CD4-positive, alpha-beta T cell treated with Interleukin-6 at 100 ng/mL for 8 hours (primary cell): Measurements from ENCODE around the gene C1S.
"Not testable (repeated sequence)": the region's sequence is repeated elsewhere in the genome, so short reads cannot be mapped to it uniquely, and the experiment has no call there.

Experiments used
- DNase-seq: peaks from one replicate; pipeline ENCODE4 v3.0.0-alpha.2; 2020; ENCODE audit warnings: mixed read lengths, low spot score

The C1S gene

DNA sequence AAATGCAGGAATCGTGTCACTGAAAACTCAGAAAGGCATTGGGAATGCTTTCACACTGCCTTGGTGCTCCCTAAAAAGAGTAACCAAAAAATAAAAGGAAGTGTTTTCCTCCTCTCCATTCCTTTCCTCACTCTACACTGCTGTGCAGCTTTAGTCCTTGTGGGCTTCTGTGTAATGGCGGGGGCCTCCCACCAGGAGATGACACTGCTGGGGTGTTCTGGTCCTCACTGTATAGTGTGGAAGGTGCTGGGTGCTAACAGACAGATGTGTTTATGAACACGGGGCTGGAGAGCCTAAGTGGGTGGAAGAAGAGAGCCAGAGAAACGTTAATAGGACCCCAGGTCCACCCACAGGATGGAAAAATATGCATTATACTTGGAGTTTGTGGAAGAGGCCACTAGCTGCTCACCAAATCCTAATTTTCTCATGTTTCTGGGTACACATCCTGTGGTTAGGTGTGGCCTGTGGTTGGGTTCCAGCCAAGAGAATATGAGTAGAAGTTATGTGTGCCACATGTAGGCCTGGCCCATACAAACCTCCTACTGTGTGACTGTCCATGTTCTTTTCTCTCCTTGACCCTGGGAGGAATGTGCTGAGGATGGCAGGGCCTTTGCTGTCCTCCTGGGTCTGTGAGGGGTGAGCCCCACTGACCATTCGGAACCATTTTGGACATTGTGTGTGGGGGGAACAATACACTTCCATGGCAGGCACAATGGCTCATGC, 14.0 kb upstream of the C1S start:
- DNase-seq, result no peak

GRCh38 chr12:7047306-7047705, 13.2 kb upstream of the C1S start:
- DNase-seq, result no peak

DNA sequence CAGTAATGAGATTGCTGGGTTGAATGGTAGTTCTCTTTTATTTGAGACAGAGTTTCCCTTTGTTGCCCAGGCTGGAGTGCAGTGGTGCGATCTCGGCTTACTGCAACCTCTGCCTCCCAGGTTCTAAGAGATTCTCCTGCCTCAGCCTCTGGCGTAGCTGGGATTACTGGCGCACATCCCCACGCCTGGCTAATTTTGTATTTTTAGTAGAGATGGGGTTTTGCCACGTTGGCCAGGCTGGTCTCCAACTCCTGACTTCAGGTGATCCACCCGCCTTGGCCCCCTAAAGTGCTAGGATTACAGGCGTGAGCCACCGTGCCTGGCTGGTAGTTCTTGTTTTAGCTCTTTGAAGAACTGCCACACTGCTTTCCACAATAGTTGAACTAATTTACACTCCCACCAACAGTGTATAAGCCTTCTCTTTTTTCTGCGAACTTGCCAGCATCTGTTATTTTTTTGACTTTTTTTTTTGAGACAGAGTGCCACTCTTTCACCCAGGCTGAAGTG, 11.0 kb upstream of the C1S start:
- DNase-seq, result not testable (repeated sequence)

GRCh38 chr12:7049973-7050372, 10.5 kb upstream of the C1S start:
- not testable (repeated sequence) for DNase-seq

GRCh38 chr12:7054925-7055324, 5.6 kb upstream of the C1S start:
- DNase-seq, result no peak

GRCh38 chr12:7055736-7056135, 4.8 kb upstream of the C1S start:
- DNase-seq, result not testable (repeated sequence)

DNA sequence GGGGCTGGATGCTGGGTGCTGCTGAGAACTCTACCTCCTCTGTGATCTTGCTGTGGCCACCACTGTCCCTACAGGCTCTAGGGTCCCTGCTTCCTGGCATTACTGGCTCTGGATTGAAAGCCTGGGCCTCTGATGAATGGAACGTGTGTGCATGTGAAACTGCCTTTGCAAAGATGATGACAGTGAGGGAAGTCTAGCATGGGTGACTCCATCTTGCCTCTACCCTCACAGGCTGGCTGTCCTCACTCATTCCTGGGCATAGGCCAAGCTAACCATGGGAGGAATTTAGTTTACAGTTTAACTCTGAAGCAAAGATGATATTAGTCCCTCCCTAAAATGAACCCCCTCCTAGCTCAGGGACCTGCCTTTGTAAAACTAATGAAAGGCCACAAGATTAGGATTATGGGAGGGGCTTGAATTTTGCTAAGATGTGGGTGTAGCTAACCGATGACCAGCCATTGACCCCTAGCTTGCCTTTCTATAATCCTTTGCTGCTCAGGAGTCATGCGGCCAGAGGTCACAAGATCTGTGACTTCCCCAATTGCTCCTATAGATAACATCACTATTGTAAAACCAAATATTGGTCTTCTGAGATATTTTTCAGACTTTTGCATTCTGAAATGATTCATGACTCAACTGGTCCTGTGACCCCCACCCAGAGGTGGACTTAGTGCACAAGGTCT, 2.2 kb upstream of the C1S start:
- DNase-seq, result no peak

DNA sequence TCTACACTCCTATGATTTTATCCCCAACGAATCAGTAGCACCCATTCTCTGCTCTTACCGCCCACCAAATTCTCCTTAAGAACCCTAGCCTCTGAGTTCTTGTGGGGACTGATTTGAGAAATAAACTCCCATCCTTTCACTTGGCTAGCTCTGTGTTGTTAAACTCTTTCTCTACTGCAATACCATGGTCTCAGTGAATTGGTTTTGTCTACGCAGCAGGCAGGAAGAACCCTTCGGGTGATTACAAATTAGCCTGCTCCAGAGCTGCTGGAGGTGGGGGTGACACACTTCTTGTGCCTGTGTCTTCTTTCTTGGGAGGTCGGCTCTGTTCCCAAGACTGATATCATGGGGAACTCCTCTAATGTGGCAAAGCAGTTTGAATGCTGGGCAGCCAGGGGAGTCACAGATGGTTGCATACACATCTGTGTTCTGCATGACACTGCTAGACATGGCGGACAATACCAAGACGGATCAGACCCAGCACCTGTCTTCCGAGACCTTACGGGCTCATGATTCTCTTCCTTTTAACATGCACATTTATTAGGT, 1.6 kb upstream of the C1S start:
- no peak for DNase-seq

- DNase-seq, result no peak
These were observed 738 bp upstream of the C1S start for GRCh38 chr12:7059780-7060179.

GRCh38 chr12:7061138-7061537, 620 bp downstream of the C1S start:
- no peak for DNase-seq

GRCh38 chr12:7061596-7061995, 1.1 kb downstream of the C1S start:
- no peak for DNase-seq

GRCh38 chr12:7064516-7064915, 4.0 kb downstream of the C1S start:
- no peak for DNase-seq

DNA sequence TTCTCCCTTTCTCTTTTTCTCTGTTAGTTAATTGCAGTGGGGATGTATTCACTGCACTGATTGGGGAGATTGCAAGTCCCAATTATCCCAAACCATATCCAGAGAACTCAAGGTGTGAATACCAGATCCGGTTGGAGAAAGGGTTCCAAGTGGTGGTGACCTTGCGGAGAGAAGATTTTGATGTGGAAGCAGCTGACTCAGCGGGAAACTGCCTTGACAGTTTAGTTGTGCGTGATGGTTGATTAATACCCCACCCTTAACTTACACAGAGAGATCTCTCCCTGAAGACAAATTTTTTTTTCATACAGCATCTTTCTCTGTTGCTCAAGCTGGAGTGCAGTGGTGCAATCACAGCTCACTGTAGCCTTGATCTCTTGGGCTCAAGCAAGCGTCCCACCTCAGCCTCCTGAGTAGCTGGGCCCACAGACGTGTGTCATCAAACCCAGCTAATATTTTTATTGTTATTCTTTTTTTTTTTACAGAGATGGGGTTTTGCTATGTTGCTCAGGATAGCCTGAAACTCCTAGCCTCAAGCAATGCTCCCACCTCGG, 4.6 kb downstream of the C1S start:
- DNase-seq, result no peak

GRCh38 chr12:7066596-7066995, 6.1 kb downstream of the C1S start:
- DNase-seq, result no peak

GRCh38 chr12:7067096-7067495, 6.6 kb downstream of the C1S start:
- no peak for DNase-seq

GRCh38 chr12:7068240-7068993, 7.9 kb downstream of the C1S start:
- no peak for DNase-seq

- DNase-seq, result no peak
These were observed 8.5 kb downstream of the C1S start for GRCh38 chr12:7068994-7069346.

GRCh38 chr12:7069386-7069785, 8.9 kb downstream of the C1S start:
- DNase-seq, result no peak

DNA sequence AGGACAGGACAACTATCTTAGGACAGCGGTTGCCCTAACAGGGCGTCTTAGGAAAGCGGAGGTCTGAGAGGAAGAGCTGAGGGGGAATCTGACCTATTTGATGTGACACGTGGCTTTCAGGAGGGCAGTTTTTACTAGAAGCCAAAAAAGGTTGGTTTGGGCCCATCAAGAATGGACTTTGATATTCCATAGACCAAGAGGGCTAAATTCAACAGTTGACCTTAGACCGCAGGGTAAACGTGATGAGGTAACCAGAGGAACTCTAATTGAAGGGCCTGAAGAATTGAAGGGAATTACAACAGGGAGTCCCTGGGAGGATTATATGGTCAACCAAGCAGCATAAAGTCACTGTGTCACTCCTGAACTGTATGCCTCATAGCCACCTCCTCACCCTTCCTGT, 11.5 kb downstream of the C1S start:
- DNase-seq, result no peak

DNA sequence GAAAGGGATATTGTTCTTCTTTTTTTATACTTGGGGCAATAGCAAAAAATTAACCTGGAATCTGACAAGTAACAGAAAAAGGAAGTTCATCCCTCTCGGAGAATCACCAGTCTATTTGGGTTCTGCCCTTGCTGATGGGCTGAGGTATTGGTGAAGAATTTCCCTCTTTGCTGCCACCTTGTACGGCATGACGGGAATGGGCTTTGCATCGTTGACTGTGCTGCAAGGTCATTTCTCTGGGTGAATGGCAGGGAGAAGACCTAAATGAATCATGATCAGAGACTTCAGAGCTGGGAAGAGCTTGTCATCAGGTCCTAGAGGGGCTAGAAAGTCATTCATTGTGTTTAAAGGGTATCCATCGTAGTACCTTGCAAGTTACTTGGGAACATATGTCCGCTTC, 12.0 kb downstream of the C1S start:
- no peak for DNase-seq

DNA sequence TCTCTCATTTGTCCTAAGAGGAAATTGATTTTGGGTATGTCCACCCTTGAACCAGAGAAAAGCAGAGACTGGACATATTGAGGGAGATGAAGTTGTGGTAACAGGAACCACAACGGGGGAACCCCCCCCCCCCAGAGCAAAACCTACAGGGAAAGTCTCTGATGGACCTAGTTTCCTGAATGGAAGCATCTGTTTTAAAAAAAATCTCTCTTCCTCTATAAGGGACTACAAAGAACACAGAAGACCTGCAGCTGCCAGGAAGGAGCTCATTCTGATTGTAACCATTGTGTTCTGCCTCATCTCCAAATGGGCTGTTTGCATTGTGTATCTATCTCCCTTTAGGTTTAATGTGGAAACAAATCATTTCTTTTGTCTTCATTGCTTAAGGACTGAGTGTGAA, 13.4 kb downstream of the C1S start:
- no peak for DNase-seq

DNA sequence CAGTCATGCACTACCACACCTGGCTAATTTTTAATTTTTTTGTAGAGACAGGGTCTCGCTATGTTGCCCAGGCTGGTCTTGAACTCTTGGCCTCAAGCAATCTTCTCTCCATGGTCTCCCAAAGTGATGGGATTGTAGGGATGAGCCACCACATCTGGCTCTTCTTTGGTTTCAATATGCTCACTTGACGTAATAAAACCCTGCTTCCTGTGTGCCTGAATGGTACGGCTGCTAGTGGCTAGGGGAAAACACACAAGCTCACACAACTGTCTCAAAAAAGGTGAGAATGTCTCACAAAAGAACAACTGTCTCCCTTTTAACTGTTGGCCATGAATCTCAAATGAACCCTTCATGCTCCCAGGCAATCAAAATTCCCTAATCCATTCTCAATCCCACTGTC, 15.0 kb downstream of the C1S start:
- DNase-seq, result no peak
